Left lung (tissue), 10 donors: ENCODE data around the gene ETNK2. TPM values are rescaled to one million over a fixed set of nuclear protein-coding genes. Genes with fewer than 3 reads are reported as not detected.
A peak's percentile ranks its signal among the peaks of the same experiment; 100 is the strongest.

Experiments used
- ATAC-seq: fragments of 200-7000 bp; cut with Tn5 transposase; one replicate; pipeline ENCODE4 v1.9.1; 2020; ENCODE audit warnings: moderate library complexity
- DNase-seq, 4 donors: peaks; one replicate each; pipeline ENCODE4 v3.0.0-alpha.2; 2013 to 2020
- H3K27ac ChIP-seq, 2 donors: fragments of 200-600 bp; sonication (generic) in 1 of 2; one replicate each; pipeline versions ENCODE4 v1.5.0 to v1.8.0; 2020 to 2021
- H3K27me3 ChIP-seq, 2 donors: fragments of 200-600 bp; sonication (generic) in 1 of 2; one replicate each; pipeline versions ENCODE4 v1.5.0 to v1.8.0; 2020 to 2021
- H3K36me3 ChIP-seq, 2 donors: fragments of 200-600 bp; sonication (generic) in 1 of 2; one replicate each; pipeline versions ENCODE4 v1.5.0 to v1.8.0; 2020 to 2021
- H3K4me1 ChIP-seq, 2 donors: fragments of 200-600 bp; one replicate each; pipeline ENCODE4 v1.8.0; 2021
- H3K4me3 ChIP-seq, 2 donors: fragments of 200-600 bp; sonication (generic) in 1 of 2; one replicate each; pipeline versions ENCODE4 v1.5.0 to v1.8.0; 2020 to 2021; ENCODE audit warnings: mild to moderate bottlenecking in 1 of 2
- H3K9me3 ChIP-seq, 2 donors: fragments of 200-600 bp; sonication (generic) in 1 of 2; one replicate each; pipeline versions ENCODE4 v1.5.0 to v1.8.0; 2020 to 2021
- intact Hi-C, 2 donors: fragments of 100-400 bp; cut with DNase I; formaldehyde crosslinking; loops; one replicate each; pipeline versions ENCODE4 v1.11.2 to v1.14.2; 2022
- polyA plus RNA-seq, 6 donors: library from polyadenylated mRNA; unstranded; fragments of 120-200 nt; gene quantifications; one replicate each; pipeline ENCODE4 v1.2.1, GENCODE V29; 2013; ENCODE audit not compliant: insufficient read length in 6 of 6
- total RNA-seq, 2 donors: library from RNA; stranded (reverse); fragmentation: NEBNext Ultra II Directional; extraction: Animal tissue kit (Norgen Biotek cat#: 25700); gene quantifications; one replicate each; pipeline ENCODE4 v1.2.1, GENCODE V29; 2021
- TF ChIP-seq, protein P1 (sequence below), 2 donors: fragments of 200-600 bp; sonication (generic) in 1 of 2; IDR thresholded peaks; one replicate each; pipeline versions ENCODE4 v1.5.0 to v1.8.0; 2021; ENCODE audit warnings: antibody characterized with exemption in 2 of 2
- donor health status: DM: no; HTN: yes; CAD: no.
- donor health status: DM: no; HTN: no; CAD: no.

The ETNK2 gene
- total and polyA plus RNA-seq, 8 donors: 2.6 to 13.2 (median 10.2) TPM

DNA sequence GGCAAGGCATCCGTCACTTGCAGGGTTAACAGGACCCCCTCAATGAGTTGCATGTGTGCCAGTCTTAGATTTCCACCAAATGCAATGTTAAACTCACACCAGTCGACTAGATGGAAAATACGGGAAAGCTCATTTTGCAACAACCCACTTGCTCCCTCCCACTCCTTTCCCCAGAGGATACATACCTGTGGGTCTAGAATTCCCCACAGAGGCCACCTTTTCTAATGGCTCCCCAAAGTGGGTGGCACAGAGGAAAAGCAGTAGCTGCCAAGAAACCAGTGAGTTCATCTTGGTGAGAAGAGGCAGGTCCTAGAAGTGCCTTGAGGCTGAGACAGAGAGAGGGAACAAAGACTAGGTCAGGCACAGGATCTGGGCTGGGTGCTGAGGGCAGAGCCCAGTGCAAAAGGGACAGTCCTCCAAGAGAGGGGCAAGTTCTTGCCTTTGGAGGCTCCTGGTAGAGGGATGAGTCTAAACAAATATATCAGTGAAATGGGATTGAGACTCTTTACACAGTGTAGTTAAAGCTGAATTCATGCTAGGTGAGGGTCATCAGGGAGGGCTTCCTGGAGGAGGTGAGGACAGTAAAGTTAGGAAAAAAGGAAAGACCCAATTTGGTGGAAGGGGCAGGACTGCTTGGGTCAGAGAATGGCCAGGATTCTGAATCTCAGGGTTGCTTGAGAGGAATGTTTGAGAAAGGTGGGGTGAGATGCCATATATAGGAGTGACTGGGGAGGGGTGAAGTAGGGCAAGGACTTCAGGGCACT lies 40.9 kb upstream of the ETNK2 start:
- intact Hi-C loops: no loop called here
- Histone ChIP-seq H3K36me3 (no peaks in the 10 kb centered on the region), H3K27ac (no peak overlapping the region), H3K27me3 (peaks cover 0 to 74% of the 10 kb centered on the region in 2 donors), H3K4me1 (peaks cover 0 to 8% of the 10 kb centered on the region in 2 donors), H3K9me3 (no peaks in the 10 kb centered on the region), H3K4me3 (no peak overlapping the region)
- DNase-seq (no peak), ATAC-seq (peak; percentile 42)
- TF ChIP-seq, protein P1, sequence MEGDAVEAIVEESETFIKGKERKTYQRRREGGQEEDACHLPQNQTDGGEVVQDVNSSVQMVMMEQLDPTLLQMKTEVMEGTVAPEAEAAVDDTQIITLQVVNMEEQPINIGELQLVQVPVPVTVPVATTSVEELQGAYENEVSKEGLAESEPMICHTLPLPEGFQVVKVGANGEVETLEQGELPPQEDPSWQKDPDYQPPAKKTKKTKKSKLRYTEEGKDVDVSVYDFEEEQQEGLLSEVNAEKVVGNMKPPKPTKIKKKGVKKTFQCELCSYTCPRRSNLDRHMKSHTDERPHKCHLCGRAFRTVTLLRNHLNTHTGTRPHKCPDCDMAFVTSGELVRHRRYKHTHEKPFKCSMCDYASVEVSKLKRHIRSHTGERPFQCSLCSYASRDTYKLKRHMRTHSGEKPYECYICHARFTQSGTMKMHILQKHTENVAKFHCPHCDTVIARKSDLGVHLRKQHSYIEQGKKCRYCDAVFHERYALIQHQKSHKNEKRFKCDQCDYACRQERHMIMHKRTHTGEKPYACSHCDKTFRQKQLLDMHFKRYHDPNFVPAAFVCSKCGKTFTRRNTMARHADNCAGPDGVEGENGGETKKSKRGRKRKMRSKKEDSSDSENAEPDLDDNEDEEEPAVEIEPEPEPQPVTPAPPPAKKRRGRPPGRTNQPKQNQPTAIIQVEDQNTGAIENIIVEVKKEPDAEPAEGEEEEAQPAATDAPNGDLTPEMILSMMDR (IDR thresholded peaks at IDR 0.05): no peak

DNA sequence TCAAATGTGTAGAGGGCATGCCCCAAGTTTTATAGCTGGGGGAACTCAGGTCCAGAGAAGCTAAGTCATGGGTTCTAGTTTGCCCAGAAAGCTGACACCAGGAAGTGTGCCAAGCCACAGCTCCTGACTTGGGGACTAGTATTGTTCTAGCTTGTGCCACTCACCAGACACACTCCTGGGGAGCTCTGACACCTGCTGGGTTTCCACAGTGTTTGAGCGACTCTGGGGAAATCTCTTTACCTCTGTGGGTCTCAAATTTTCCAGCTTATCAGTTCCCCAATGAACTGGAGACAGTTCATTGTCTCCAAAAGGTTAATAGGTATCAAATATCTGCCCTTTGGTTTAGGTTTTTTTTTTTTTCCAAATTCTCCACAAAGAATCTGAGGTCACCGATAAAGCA lies 40.2 kb upstream of the ETNK2 start:
- H3K36me3 ChIP-seq: no peaks in the 10 kb centered on the region

DNA sequence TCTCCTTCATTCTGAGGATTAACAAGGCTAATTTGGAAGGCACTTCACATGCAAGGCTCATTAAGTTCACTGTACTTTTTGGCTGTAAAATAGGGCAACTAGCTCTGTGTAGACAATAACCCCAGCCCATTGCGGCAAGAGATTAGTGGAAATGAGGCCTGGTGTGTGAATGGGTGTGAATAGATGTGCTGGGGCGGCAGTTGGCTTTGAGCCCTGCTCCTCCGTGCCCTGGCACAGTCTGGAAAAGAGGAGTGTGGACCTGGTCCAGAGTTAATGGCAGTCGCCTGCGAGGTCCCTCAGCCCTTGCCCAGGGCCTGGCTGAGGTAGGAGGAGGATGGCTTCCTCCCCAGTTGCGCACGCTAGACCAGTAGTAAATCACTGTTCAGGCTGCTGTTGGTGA lies 39.6 kb upstream of the ETNK2 start:
- H3K4me3 ChIP-seq: no peak overlapping the region
- no peaks in the 10 kb centered on the region for H3K36me3 ChIP-seq
- intact Hi-C loops: no loop called here
- DNase-seq (no peak), ATAC-seq (no peak)
- H3K9me3 ChIP-seq: no peaks in the 10 kb centered on the region
- H3K27me3 ChIP-seq: peaks cover 0 to 78% of the 10 kb centered on the region in 2 donors
- TF ChIP-seq, protein P1 (IDR thresholded peaks at IDR 0.05): no peak
- peaks cover 0 to 8% of the 10 kb centered on the region in 2 donors for H3K4me1 ChIP-seq
- no peak overlapping the region for H3K27ac ChIP-seq

More for the DNA sequence above, 40.2 kb upstream of the ETNK2 start:
- DNase-seq (no peak), ATAC-seq (no peak)
- Histone ChIP-seq H3K9me3 (no peaks in the 10 kb centered on the region), H3K27me3 (peaks cover 0 to 78% of the 10 kb centered on the region in 2 donors), H3K27ac (no peak overlapping the region), H3K4me3 (no peak overlapping the region), H3K4me1 (peaks cover 0 to 8% of the 10 kb centered on the region in 2 donors)
- intact Hi-C loops: no loop called here
- TF ChIP-seq, protein P1 (IDR thresholded peaks at IDR 0.05): no peak

DNA sequence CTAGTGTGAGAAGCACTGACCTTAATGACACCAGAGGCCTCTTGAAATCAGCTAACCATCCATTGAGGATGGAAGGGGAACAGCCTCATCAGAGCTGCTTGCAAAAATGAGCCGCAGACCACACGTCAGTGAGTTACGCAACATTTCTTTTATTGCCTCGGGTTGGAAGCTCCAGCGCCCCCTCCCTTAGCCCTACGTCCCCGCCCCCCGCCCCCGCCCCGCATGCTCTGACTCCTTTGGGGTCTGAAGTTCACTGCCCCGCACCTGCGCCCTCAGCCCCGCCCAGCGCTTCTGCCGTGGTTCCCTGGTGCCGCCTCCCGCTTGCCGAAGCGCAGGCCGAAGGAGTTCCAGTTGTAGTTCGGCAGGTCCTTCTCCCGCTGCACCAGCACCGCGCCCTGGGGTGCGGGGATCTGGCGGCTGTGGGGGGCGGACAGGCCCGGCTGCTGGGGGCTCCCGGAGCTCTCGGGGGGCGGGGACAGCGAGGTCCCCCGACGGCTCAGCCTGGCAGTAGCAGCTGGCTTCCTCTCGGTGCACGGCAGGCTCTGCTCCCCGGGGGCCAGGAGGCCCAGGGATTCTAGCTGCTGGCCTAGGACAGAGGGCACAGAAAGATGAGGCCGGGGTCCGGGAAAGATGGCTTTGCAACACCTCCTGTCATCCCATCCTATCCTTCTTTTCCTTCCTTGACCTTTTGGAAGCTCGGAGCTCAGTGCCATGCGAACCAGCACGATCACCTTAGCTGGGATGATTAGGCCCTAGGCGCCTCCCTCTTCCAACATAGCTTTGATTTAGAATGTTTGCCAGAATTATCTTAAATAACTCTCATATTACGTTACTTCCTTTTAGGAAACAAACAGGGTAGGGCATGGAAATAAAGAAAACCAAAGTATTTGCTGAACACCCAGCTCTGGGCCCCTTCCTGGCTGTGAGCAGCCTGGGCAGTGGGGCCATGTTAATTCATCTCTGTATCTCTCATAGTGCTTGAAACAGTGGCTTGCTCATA lies 38.7 kb upstream of the ETNK2 start:
- Histone ChIP-seq H3K4me1 (peaks cover 0 to 8% of the 10 kb centered on the region in 2 donors), H3K27ac (no peak overlapping the region), H3K9me3 (no peaks in the 10 kb centered on the region), H3K27me3 (peaks cover 0 to 75% of the 10 kb centered on the region in 2 donors), H3K36me3 (no peaks in the 10 kb centered on the region), H3K4me3 (peak overlapping the region in 1 of 2 donors; percentile 1)
- ATAC-seq (peak; percentile 69), DNase-seq (peak in 3 of 4 donors; percentile 44 to 83 (median 60))
- intact Hi-C loops: no loop called here
- TF ChIP-seq, protein P1 (IDR thresholded peaks at IDR 0.05): no peak
